Tibial nerve (tissue), 4 donors: ENCODE data around the gene ANO9. TPM values are rescaled to one million over a fixed set of nuclear protein-coding genes. Genes with fewer than 3 reads are reported as not detected.
"Not testable (repeated sequence)": the region's sequence is repeated elsewhere in the genome, so short reads cannot be mapped to it uniquely, and the experiment has no call there.

ENCODE experiments used
- DNase-seq, 2 donors: peaks; one replicate each; pipeline ENCODE4 v3.0.0-alpha.2; 2019; ENCODE audit warnings: low spot score in 2 of 2
- H3K27ac ChIP-seq, 4 donors: fragments of 200-600 bp; sonication (generic) in 3 of 4; one replicate each; pipeline ENCODE4 v1.5.1; 2017 to 2019; ENCODE audit warnings: mild to moderate bottlenecking in 1 of 4
- H3K27me3 ChIP-seq, 2 donors: fragments of 200-600 bp; sonication (generic) in 1 of 2; one replicate each; pipeline versions ENCODE4 v1.5.1 to v1.6.0; 2017 to 2019
- H3K36me3 ChIP-seq, 3 donors: fragments of 200-600 bp; sonication (generic); one replicate each; pipeline ENCODE4 v1.5.1; 2018 to 2019
- H3K4me1 ChIP-seq, 4 donors: fragments of 200-600 bp; sonication (generic) in 3 of 4; one replicate each; pipeline ENCODE4 v1.5.1; 2017 to 2019
- H3K4me3 ChIP-seq, 4 donors: fragments of 200-600 bp; sonication (generic) in 3 of 4; one replicate each; pipeline ENCODE4 v1.5.1; 2017 to 2019; ENCODE audit warnings: mild to moderate bottlenecking in 1 of 4, moderate library complexity in 1 of 4
- H3K9me3 ChIP-seq, 4 donors: fragments of 200-600 bp; sonication (generic) in 3 of 4; one replicate each; pipeline ENCODE4 v1.5.1; 2017 to 2019
- EP300 ChIP-seq, 2 donors: sonication (generic); formaldehyde crosslinking; IDR thresholded peaks; one replicate each; pipeline ENCODE4 v1.6.1; 2017; ENCODE audit warnings: antibody characterized with exemption in 2 of 2, mild to moderate bottlenecking in 1 of 2
- POLR2A ChIP-seq, 2 donors: fragments of 450-650 bp; IDR thresholded peaks; one replicate each; pipeline ENCODE4 v1.6.1; 2017; ENCODE audit warnings: antibody characterized with exemption in 2 of 2, mild to moderate bottlenecking in 2 of 2, moderate library complexity in 2 of 2
- WGBS, 2 donors: methylation state at CpG; one replicate each; pipeline ENCODE4 v1.1.5; 2018; 5-methylcytosine and 5-hydroxymethylcytosine counted together
- total RNA-seq, 4 donors: library from RNA; depleted of rRNA; stranded (reverse); fragments of >200 nt; gene quantifications; one replicate each; pipeline ENCODE4 v1.1.0, GENCODE V29; 2016
- TF ChIP-seq, protein P1 (sequence below), 5 experiments: fragments of 200-600 bp in 3 of 5; fragments of 450-650 bp in 2 of 5; sonication (generic) in 3 of 5; IDR thresholded peaks; one replicate each; pipeline ENCODE4 v1.5.1; 2016 to 2019; ENCODE audit warnings: antibody characterized with exemption in 5 of 5, mild to moderate bottlenecking in 3 of 5, moderate library complexity in 2 of 5

ANO9 gene
- total RNA-seq, 4 donors from 2014 or later: 0.78 to 0.90 (median 0.87) TPM; not detected in 1

- no peak overlapping the region for H3K4me3 ChIP-seq
- H3K4me1 ChIP-seq: peaks cover 0 to 9% (median 0%) of the 10 kb centered on the region in 4 donors
- no peak for DNase-seq
- 80 to 89% methylated on average over 20 to 23 of the region's 23 CpGs for WGBS, 2 donors
- peaks cover 0 to 55% of the 10 kb centered on the region in 2 donors for H3K27me3 ChIP-seq
- H3K36me3 ChIP-seq: no peaks in the 10 kb centered on the region
- TF ChIP-seq EP300 (IDR thresholded peaks at IDR 0.05) (no peak), POLR2A (IDR thresholded peaks at IDR 0.05) (no peak)
- TF ChIP-seq, protein P1, sequence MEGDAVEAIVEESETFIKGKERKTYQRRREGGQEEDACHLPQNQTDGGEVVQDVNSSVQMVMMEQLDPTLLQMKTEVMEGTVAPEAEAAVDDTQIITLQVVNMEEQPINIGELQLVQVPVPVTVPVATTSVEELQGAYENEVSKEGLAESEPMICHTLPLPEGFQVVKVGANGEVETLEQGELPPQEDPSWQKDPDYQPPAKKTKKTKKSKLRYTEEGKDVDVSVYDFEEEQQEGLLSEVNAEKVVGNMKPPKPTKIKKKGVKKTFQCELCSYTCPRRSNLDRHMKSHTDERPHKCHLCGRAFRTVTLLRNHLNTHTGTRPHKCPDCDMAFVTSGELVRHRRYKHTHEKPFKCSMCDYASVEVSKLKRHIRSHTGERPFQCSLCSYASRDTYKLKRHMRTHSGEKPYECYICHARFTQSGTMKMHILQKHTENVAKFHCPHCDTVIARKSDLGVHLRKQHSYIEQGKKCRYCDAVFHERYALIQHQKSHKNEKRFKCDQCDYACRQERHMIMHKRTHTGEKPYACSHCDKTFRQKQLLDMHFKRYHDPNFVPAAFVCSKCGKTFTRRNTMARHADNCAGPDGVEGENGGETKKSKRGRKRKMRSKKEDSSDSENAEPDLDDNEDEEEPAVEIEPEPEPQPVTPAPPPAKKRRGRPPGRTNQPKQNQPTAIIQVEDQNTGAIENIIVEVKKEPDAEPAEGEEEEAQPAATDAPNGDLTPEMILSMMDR (IDR thresholded peaks at IDR 0.05): no peak
- no peak overlapping the region for H3K27ac ChIP-seq
- no peaks in the 10 kb centered on the region for H3K9me3 ChIP-seq
Measured at GRCh38 chr11:439315-440064, 2.3 kb downstream of the ANO9 start.

GRCh38 chr11:438101-438844 is 3.5 kb downstream of the ANO9 start:
- WGBS, 2 donors: 68 to 80% methylated on average over 13 to 14 of the region's 21 CpGs

GRCh38 chr11:437228-437870 is 4.5 kb downstream of the ANO9 start:
- Histone ChIP-seq H3K27me3 (peaks cover 0 to 35% of the 10 kb centered on the region in 2 donors), H3K36me3 (no peaks in the 10 kb centered on the region), H3K27ac (no peak overlapping the region), H3K4me1 (peaks cover 0 to 4% (median 0%) of the 10 kb centered on the region in 4 donors), H3K4me3 (no peak overlapping the region), H3K9me3 (no peaks in the 10 kb centered on the region)
- no peak for DNase-seq
- TF ChIP-seq, protein P1 (IDR thresholded peaks at IDR 0.05): no peak
- TF ChIP-seq POLR2A (IDR thresholded peaks at IDR 0.05) (no peak), EP300 (IDR thresholded peaks at IDR 0.05) (no peak)
- 85 to 88% methylated on average over 13 to 16 of the region's 17 CpGs for WGBS, 2 donors

More at GRCh38 chr11:438101-438844, 3.5 kb downstream of the ANO9 start:
- DNase-seq: no peak
- Histone ChIP-seq H3K27ac (no peak overlapping the region), H3K36me3 (no peaks in the 10 kb centered on the region), H3K27me3 (peaks cover 0 to 44% of the 10 kb centered on the region in 2 donors), H3K4me1 (peaks cover 0 to 4% (median 0%) of the 10 kb centered on the region in 4 donors), H3K9me3 (no peaks in the 10 kb centered on the region), H3K4me3 (no peak overlapping the region)
- TF ChIP-seq, protein P1 (IDR thresholded peaks at IDR 0.05): no peak
- TF ChIP-seq EP300 (IDR thresholded peaks at IDR 0.05) (no peak), POLR2A (IDR thresholded peaks at IDR 0.05) (no peak)

- H3K4me1 ChIP-seq, H3K27ac ChIP-seq, H3K9me3 ChIP-seq, H3K36me3 ChIP-seq, DNase-seq, H3K4me3 ChIP-seq: not testable (repeated sequence)
- peaks cover 0 to 15% of the 10 kb centered on the region in 2 donors for H3K27me3 ChIP-seq
- 80 to 82% methylated on average over 1 of the region's 1 CpG for WGBS, 2 donors
Measured at GRCh38 chr11:434999-435740, 6.6 kb downstream of the ANO9 start.

DNA sequence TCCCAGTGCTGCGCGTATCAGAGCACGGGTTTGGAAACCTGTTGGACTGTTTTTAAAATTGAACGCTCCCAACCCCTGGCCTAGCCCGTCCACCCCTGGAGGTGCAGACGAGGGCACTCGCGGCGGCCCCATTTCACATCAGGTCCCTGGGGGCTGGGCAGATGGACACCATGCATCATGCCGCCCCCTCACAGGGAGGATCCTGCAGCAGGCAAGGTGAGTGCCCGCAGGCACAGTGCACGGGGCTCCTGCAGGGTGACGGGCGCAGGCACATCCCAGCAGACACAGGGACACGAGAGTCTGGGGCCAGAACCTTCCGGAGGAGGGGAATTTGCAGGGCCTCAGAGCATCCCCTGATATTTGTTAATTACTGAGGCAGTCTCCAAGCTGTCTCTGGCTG is 7.3 kb downstream of the ANO9 start:
- DNase-seq: no peak
- no peak overlapping the region for H3K4me3 ChIP-seq
- TF ChIP-seq EP300 (IDR thresholded peaks at IDR 0.05): no peak
- TF ChIP-seq, protein P1 (IDR thresholded peaks at IDR 0.05): no peak
- TF ChIP-seq POLR2A (IDR thresholded peaks at IDR 0.05): no peak
- 80 to 85% methylated on average over 12 to 15 of the region's 16 CpGs for WGBS, 2 donors
- H3K9me3 ChIP-seq: no peaks in the 10 kb centered on the region
- H3K36me3 ChIP-seq: no peaks in the 10 kb centered on the region
- H3K27ac ChIP-seq: no peak overlapping the region
- no peaks in the 10 kb centered on the region for H3K4me1 ChIP-seq
- H3K27me3 ChIP-seq: peaks cover 0 to 8% of the 10 kb centered on the region in 2 donors
